A549 treated with AZD9567 at 1 μM for 4 hours (cell line): Measurements from ENCODE around the gene PLEKHM1. TPM values are rescaled to one million over a fixed set of nuclear protein-coding genes. Genes with fewer than 3 reads are reported as not detected.

ENCODE experiments used
- total RNA-seq: library from RNA; stranded (reverse); fragments of 200-300 nt; extraction: Qiagen RNA extraction; gene quantifications from 5 replicates; pipeline ENCODE4 v1.2.3, GENCODE V29; 2022; ENCODE audit not compliant: insufficient read depth

The PLEKHM1 gene
- 20.0 to 25.3 TPM (median 23.1 TPM) in 5 replicates for total RNA-seq

GRCh38 chr17:45490615-45491433, at the start of gene PLEKHM1:
TSS of gene PLEKHM1 (minus strand) at chr17:45490721. CDS start at chr17:45482484, 8,237 bp downstream.

GRCh38 chr17:45432405-45433158, 57.9 kb downstream of the PLEKHM1 start, which contains the start of gene ARHGAP27:
TSS of gene ARHGAP27 (minus strand) at chr17:45432870. CDS start at chr17:45430279, 2,591 bp downstream.

Other genes starting within 250 kb of the PLEKHM1 start
- 0.08 to 0.21 TPM (median 0.15 TPM) in 4 of 5 replicates, not detected in the other for gene SPATA32, start 228.6 kb downstream of the PLEKHM1 start, total RNA-seq
- gene MAP3K14, start 173.7 kb downstream of the PLEKHM1 start, total RNA-seq, result 37.0 to 64.7 TPM (median 44.2 TPM) in 5 replicates
- 15.3 to 36.6 TPM (median 17.3 TPM) in 5 replicates for gene ARHGAP27, start 57.9 kb downstream of the PLEKHM1 start, total RNA-seq